ENCODE measurements around the gene CYB561D1.
"Not testable (repeated sequence)": the region's sequence is repeated elsewhere in the genome, so short reads cannot be mapped to it uniquely, and the experiment has no call there.

The CYB561D1 gene

DNA sequence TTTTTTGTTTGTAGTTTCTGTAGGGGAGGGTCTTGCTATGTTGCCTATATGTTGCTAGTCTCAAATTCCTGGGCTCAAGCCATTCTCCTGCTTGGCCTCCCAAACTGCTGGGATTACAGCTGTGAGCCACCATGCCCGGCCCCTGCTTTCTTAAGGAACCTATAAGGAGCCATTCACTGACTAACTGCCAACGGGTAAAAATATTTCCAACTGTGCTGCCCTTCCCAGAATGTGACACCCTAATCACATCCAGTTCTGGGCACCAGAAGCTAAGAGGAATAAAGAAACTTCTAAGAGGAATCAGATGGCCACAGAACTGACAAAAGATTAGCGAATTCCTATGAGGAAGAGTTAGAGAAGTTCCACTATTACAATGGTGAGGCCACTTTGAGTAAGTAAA lies 21.1 kb upstream of the CYB561D1 start:
- H3K36me3 Mint-ChIP-seq (ENCODE audit: low read depth), result no peaks in the 10 kb centered on the region
- H3K4me3 Mint-ChIP-seq, result no peak overlapping the region
- no peak overlapping the region for H3K27ac Mint-ChIP-seq
- no peaks in the 10 kb centered on the region for H3K4me1 Mint-ChIP-seq
- TF ChIP-seq, protein P1, sequence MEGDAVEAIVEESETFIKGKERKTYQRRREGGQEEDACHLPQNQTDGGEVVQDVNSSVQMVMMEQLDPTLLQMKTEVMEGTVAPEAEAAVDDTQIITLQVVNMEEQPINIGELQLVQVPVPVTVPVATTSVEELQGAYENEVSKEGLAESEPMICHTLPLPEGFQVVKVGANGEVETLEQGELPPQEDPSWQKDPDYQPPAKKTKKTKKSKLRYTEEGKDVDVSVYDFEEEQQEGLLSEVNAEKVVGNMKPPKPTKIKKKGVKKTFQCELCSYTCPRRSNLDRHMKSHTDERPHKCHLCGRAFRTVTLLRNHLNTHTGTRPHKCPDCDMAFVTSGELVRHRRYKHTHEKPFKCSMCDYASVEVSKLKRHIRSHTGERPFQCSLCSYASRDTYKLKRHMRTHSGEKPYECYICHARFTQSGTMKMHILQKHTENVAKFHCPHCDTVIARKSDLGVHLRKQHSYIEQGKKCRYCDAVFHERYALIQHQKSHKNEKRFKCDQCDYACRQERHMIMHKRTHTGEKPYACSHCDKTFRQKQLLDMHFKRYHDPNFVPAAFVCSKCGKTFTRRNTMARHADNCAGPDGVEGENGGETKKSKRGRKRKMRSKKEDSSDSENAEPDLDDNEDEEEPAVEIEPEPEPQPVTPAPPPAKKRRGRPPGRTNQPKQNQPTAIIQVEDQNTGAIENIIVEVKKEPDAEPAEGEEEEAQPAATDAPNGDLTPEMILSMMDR (IDR thresholded peaks at IDR 0.05), result no peak
- H3K9me3 Mint-ChIP-seq, result no peaks in the 10 kb centered on the region
- DNase-seq, result no peak
- peaks cover 81% of the 10 kb centered on the region for H3K27me3 Mint-ChIP-seq (ENCODE audit: low read depth, poor library complexity)

DNA sequence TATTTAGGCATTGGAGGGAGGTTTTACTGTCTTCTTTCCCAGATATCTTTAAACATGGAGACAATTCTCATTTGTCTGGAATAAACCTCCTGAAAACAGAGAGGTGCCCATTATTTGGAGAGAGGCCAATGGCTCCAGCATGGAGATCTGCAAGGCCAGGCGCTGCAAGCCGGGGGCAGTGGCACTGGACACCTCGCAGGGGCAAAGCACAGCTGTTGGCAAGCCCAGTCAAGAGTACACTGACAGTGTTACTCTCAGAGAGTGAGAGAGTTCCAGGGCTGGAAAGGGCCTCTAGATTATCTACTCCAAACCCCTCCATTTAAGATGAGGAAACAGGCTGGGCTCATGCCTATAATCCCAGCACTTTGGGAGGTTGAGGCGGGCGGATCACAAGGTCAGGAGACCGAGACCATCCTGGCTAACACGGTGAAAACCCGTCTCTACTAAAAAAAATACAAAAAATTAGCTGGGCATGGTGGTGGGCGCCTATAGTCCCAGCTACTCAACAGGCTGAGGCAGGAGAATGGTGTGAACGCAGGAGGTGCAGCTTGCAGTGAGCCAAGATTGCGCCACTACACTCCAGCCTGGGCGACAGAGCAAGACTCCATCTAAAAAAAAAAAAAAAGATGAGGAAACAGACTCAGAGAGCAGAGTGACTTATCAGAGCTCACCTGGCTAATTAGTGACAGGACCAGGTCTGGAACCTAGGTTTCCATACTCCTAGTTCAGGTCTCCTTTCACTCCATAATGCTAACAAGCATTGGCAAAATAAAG lies 20.4 kb upstream of the CYB561D1 start:
- H3K4me1 Mint-ChIP-seq; H3K36me3 Mint-ChIP-seq (ENCODE audit: low read depth); H3K27ac Mint-ChIP-seq; H3K4me3 Mint-ChIP-seq; DNase-seq; H3K9me3 Mint-ChIP-seq: not testable (repeated sequence)
- peaks cover 74% of the 10 kb centered on the region for H3K27me3 Mint-ChIP-seq (ENCODE audit: low read depth, poor library complexity)

DNA sequence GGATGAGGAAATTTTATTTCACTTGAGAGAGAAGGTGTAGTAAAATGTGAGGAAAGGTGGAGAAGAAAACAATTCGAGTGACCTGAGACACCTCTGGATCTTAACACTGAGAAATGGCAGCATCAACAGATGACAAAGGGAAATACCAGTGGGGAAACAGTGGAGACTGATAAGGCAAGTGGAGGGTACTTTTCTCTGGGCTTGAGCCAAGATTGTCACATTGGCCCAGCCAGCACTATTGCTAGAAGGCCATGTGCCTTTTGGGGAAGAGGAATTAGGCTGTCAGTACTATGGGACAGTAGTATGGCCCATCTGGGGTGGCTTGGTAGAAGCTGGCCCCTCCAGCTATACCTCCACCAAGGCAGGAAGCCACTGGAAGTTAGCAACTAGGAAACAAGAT lies 19.2 kb upstream of the CYB561D1 start:
- Mint-ChIP-seq H3K4me1 (no peaks in the 10 kb centered on the region), H3K9me3 (no peaks in the 10 kb centered on the region), H3K27ac (no peak overlapping the region), H3K27me3 (ENCODE audit: low read depth, poor library complexity) (peaks cover 69% of the 10 kb centered on the region), H3K4me3 (no peak overlapping the region), H3K36me3 (ENCODE audit: low read depth) (no peaks in the 10 kb centered on the region)
- no peak for DNase-seq
- TF ChIP-seq, protein P1 (IDR thresholded peaks at IDR 0.05), result no peak

DNA sequence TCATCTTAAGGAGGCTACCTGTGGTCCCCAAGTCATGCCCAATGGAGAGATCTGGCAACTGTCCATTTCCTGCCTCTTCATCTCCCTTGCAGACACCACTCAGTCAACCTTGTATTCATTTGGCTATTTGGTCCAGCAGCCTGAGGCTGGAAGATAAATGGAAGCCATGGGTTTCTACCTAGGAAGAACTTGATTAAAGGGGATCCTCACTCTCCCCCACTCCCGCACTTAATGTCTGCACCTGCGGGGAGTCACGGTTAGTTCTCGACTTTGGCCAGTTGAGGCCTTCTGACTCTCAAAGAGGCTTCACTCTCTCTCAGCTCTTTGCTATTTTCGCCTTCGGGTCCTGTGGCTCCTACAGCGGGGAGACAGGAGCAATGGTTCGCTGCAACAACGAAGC lies 18.6 kb upstream of the CYB561D1 start:
- Mint-ChIP-seq H3K4me3 (no peak overlapping the region), H3K27ac (no peak overlapping the region), H3K9me3 (no peaks in the 10 kb centered on the region), H3K27me3 (ENCODE audit: low read depth, poor library complexity) (peaks cover 63% of the 10 kb centered on the region), H3K36me3 (ENCODE audit: low read depth) (no peaks in the 10 kb centered on the region), H3K4me1 (no peaks in the 10 kb centered on the region)
- TF ChIP-seq, protein P1 (IDR thresholded peaks at IDR 0.05), result no peak
- no peak for DNase-seq

DNA sequence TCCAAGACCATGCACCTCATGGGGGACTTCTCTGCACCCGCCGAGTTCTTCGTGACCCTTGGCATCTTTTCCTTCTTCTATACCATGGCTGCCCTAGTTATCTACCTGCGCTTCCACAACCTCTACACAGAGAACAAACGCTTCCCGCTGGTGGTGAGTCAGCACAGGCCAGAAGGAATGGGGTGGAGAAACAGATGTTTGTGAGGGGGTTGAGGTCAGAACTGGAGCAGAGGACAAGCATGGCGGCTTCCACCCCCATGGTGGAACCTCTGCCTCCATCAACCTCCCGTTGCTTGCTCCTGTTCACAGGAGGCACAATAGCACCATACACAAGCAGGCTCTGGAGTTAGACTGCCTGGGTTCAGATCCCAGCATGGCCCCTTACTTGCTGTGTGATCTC lies 17.1 kb upstream of the CYB561D1 start:
- Mint-ChIP-seq H3K4me1 (no peaks in the 10 kb centered on the region), H3K4me3 (no peak overlapping the region), H3K27ac (no peak overlapping the region), H3K36me3 (ENCODE audit: low read depth) (no peaks in the 10 kb centered on the region), H3K9me3 (no peaks in the 10 kb centered on the region), H3K27me3 (ENCODE audit: low read depth, poor library complexity) (peaks cover 53% of the 10 kb centered on the region)
- no peak for DNase-seq
- TF ChIP-seq, protein P1 (IDR thresholded peaks at IDR 0.05), result no peak

DNA sequence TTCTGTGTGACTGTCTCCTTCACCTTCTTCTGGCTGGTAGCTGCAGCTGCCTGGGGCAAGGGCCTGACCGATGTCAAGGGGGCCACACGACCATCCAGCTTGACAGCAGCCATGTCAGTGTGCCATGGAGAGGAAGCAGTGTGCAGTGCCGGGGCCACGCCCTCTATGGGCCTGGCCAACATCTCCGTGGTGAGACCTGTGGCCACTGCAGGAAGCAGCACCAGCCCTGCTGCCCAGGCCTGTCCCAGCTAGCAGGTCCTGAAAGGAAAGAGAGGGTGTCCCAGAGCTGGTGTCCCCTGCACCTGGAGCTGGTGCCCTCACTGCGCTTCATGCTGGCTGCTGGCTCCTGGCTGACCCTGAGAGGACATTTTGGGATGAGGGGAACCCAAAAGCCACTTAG lies 16.1 kb upstream of the CYB561D1 start:
- Mint-ChIP-seq H3K36me3 (ENCODE audit: low read depth) (no peaks in the 10 kb centered on the region), H3K27me3 (ENCODE audit: low read depth, poor library complexity) (peaks cover 49% of the 10 kb centered on the region), H3K4me1 (peaks cover 9% of the 10 kb centered on the region), H3K27ac (no peak overlapping the region), H3K9me3 (no peaks in the 10 kb centered on the region), H3K4me3 (no peak overlapping the region)
- TF ChIP-seq, protein P1 (IDR thresholded peaks at IDR 0.05), result no peak
- DNase-seq, result no peak
